Loucy (cell line): ENCODE results near the gene MMP11.

Experiments
- H2AFZ ChIP-seq: fragments of 200-600 bp; sonication (generic); 2 replicates; pipeline ENCODE4 v1.6.0; 2016; ENCODE audit warnings: antibody characterized with exemption, mild to moderate bottlenecking, low read length, moderate library complexity
- H3F3A ChIP-seq: fragments of 200-600 bp; 2 replicates; pipeline ENCODE4 v1.6.0; 2016; ENCODE audit warnings: antibody characterized with exemption, low read depth, mild to moderate bottlenecking
- H3K27me3 ChIP-seq: fragments of 200-600 bp; sonication (generic); 2 replicates; pipeline ENCODE4 v1.6.1; 2014; ENCODE audit warnings: low read length, mild to moderate bottlenecking; ENCODE audit not compliant: insufficient read depth, poor library complexity, severe bottlenecking
- H3K36me3 ChIP-seq: fragments of 200-600 bp; sonication (generic); 2 replicates; pipeline ENCODE4 v1.6.1; 2016; ENCODE audit warnings: low read length; ENCODE audit not compliant: insufficient read depth
- H3K4me1 ChIP-seq: fragments of 200-600 bp; sonication (generic); 2 replicates; pipeline ENCODE4 v1.5.1; 2014; ENCODE audit warnings: low read length, mild to moderate bottlenecking; ENCODE audit not compliant: insufficient read depth, poor library complexity, severe bottlenecking
- H3K4me2 ChIP-seq: fragments of 200-600 bp; sonication (generic); 2 replicates; pipeline ENCODE4 v1.6.0; 2014; ENCODE audit warnings: antibody characterized with exemption, low read length, low read depth, mild to moderate bottlenecking; ENCODE audit not compliant: poor library complexity, severe bottlenecking
- H3K4me3 ChIP-seq: fragments of 200-600 bp; sonication (generic); 2 replicates; pipeline ENCODE4 v1.5.1; 2014; ENCODE audit warnings: low read length, mild to moderate bottlenecking, mixed read lengths; ENCODE audit not compliant: poor library complexity, severe bottlenecking
- H3K79me2 ChIP-seq: fragments of 200-600 bp; sonication (generic); 2 replicates; pipeline ENCODE4 v1.6.1; 2014; ENCODE audit warnings: low read length; ENCODE audit not compliant: insufficient read depth
- H3K9ac ChIP-seq: fragments of 200-600 bp; sonication (generic); 2 replicates; pipeline ENCODE4 v1.6.0; 2014; ENCODE audit warnings: mild to moderate bottlenecking, low read depth, low read length, moderate library complexity; ENCODE audit not compliant: poor library complexity, severe bottlenecking
- H3K9me2 ChIP-seq: fragments of 200-600 bp; sonication (generic); replicated peaks from 2 replicates; pipeline ENCODE4 v1.6.1; 2016; ENCODE audit warnings: low read depth, low read length, mixed read lengths
- H3K9me3 ChIP-seq: fragments of 200-600 bp; sonication (generic); 2 replicates; pipeline ENCODE4 v1.6.1; 2014; ENCODE audit warnings: mild to moderate bottlenecking, antibody characterized with exemption, low read length, low read depth; ENCODE audit not compliant: insufficient read depth
- H4K20me1 ChIP-seq: fragments of 200-600 bp; sonication (generic); 2 replicates; pipeline ENCODE4 v1.6.0; 2014; ENCODE audit warnings: antibody characterized with exemption, low read length, mild to moderate bottlenecking; ENCODE audit not compliant: insufficient read depth, poor library complexity, severe bottlenecking
- EZH2phosphoT487 ChIP-seq: fragments of 200-600 bp; IDR thresholded peaks from 2 replicates; pipeline ENCODE4 v1.6.1; 2018; ENCODE audit warnings: antibody characterized with exemption, mild to moderate bottlenecking, moderate library complexity, borderline replicate concordance
- TF ChIP-seq, protein P1 (sequence below): fragments of 200-600 bp; sonication (generic); conservative IDR thresholded peaks from 2 replicates; pipeline ENCODE4 v1.5.1; 2014; ENCODE audit warnings: mild to moderate bottlenecking, antibody characterized with exemption, low read length

Gene MMP11

DNA sequence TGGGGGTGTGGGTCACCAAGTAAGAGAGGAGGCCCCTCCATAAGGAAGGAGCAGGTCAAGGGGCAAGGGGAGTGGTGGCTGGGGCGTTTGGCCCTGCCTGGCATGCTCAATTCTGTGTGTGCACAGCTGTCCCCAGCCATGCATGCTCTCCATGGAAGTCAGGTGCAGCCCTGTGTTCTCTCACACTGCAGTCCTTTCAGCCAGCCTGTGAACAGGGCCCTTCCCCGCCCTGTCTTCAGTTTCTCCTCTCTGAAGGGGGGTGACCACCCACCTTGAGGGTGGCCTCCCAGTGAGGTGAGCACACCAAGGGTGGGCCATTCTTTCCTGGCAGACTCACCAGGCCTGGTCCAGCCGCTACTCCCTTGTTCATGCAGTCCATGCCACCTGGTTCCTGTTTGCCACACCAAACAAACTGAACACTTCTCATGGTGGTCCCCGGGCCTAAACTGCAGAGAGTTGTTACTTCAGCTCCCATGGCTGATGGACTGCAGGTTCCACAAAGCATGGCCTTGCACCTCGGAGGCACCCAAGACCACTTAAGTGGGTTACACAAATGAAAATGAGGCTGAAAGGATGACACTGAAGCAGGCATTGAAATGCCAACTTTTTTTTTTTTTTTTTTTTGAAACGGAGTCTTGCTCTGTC lies 3.2 kb upstream of the MMP11 start:
- Histone ChIP-seq H3K36me3 (no peaks in the 10 kb centered on the region), H2AFZ (no peak overlapping the region), H3K9me2 (no peaks in the 10 kb centered on the region), H3K79me2 (no peaks in the 10 kb centered on the region), H3K9me3 (no peaks in the 10 kb centered on the region), H3K27me3 (no peaks in the 10 kb centered on the region), H3K4me1 (peaks cover 12% of the 10 kb centered on the region), H3K4me3 (no peak overlapping the region), H3K9ac (no peak overlapping the region), H4K20me1 (no peaks in the 10 kb centered on the region), H3K4me2 (no peak overlapping the region), H3F3A (no peaks in the 10 kb centered on the region)
- no peak for TF ChIP-seq EZH2phosphoT487
- TF ChIP-seq, protein P1, sequence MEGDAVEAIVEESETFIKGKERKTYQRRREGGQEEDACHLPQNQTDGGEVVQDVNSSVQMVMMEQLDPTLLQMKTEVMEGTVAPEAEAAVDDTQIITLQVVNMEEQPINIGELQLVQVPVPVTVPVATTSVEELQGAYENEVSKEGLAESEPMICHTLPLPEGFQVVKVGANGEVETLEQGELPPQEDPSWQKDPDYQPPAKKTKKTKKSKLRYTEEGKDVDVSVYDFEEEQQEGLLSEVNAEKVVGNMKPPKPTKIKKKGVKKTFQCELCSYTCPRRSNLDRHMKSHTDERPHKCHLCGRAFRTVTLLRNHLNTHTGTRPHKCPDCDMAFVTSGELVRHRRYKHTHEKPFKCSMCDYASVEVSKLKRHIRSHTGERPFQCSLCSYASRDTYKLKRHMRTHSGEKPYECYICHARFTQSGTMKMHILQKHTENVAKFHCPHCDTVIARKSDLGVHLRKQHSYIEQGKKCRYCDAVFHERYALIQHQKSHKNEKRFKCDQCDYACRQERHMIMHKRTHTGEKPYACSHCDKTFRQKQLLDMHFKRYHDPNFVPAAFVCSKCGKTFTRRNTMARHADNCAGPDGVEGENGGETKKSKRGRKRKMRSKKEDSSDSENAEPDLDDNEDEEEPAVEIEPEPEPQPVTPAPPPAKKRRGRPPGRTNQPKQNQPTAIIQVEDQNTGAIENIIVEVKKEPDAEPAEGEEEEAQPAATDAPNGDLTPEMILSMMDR = no peak

DNA sequence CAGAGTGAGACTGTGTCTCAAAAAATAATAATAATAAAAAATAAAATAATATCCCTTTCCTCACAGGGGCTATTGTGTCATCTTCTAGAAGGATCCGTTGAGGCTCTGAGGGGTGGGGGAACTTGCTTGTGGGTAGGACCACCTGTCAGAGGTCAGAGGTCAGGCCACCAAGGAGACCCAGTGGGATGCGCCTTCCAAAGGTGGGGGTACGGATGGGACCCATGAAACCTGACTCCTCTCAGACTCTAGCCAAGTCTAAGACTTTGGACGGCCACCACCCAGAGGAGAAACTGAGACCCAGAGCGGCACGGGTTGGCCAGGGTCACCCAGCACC lies 367 bp upstream of the MMP11 start:
- H4K20me1 ChIP-seq = no peaks in the 10 kb centered on the region
- H3F3A ChIP-seq = no peaks in the 10 kb centered on the region
- H3K9me2 ChIP-seq = no peaks in the 10 kb centered on the region
- peaks cover 5% of the 10 kb centered on the region for H3K4me1 ChIP-seq
- H3K36me3 ChIP-seq = no peaks in the 10 kb centered on the region
- peak overlapping the region; percentile 20 for H3K4me3 ChIP-seq
- H3K9ac ChIP-seq = no peak overlapping the region
- peak overlapping the region; percentile 33 for H3K4me2 ChIP-seq
- H3K27me3 ChIP-seq = no peaks in the 10 kb centered on the region
- H3K9me3 ChIP-seq = no peaks in the 10 kb centered on the region
- no peak for TF ChIP-seq EZH2phosphoT487
- TF ChIP-seq, protein P1 = no peak
- no peaks in the 10 kb centered on the region for H3K79me2 ChIP-seq
- H2AFZ ChIP-seq = no peak overlapping the region

DNA sequence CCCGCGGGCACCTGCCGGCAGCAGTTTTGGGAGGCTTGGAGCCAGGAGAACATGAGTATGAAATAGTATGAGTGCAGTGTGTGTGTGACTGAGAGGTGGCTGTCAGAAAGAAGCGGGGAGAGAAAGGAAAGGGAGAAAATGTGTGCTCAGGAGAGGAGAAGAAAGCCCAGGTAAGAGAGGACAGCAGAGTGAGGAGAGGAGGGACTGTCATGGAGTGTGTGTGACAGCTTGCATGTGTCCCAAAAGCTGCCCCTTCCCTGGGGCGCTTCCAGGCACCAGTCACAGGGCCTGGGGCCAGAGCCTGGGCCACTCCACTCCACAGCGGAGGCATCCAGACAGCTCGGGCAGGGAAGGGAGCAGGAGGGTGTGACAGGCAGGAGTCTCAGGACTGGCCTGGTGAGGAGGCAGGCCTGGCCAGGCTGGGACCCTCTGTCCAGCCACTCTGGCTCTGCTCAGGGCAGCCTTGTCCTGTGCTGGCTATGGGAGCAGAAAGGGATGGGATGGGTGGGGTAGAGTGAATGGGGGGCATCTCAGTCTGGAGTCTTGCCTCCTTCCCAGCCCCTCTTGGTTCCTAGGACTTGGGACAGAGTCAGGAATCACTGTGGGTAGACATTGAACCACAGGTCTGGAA lies 949 bp downstream of the MMP11 start:
- no peaks in the 10 kb centered on the region for H3K36me3 ChIP-seq
- no peaks in the 10 kb centered on the region for H3K79me2 ChIP-seq
- no peak overlapping the region for H2AFZ ChIP-seq
- no peaks in the 10 kb centered on the region for H3F3A ChIP-seq
- H3K27me3 ChIP-seq = no peaks in the 10 kb centered on the region
- no peaks in the 10 kb centered on the region for H3K9me2 ChIP-seq
- no peak overlapping the region for H3K9ac ChIP-seq
- H3K4me2 ChIP-seq = no peak overlapping the region
- H3K9me3 ChIP-seq = no peaks in the 10 kb centered on the region
- H3K4me3 ChIP-seq = no peak overlapping the region
- H4K20me1 ChIP-seq = no peaks in the 10 kb centered on the region
- no peak for TF ChIP-seq EZH2phosphoT487
- TF ChIP-seq, protein P1 = no peak
- peaks cover 5% of the 10 kb centered on the region for H3K4me1 ChIP-seq
